Stimulated activated CD8-positive, alpha-beta memory T cell treated with anti-CD3 and anti-CD28 coated beads, Interleukin-7, amount 100 ng/mL, for 4 hours (primary cell): ENCODE results near the gene RAI1.

Experiments
- DNase-seq, 2 donors: peaks; one replicate each; pipeline ENCODE4 v3.0.0-alpha.2; 2020; ENCODE audit warnings: low read depth in 2 of 2

Gene RAI1

GRCh38 chr17:17714879-17715278, 33.6 kb downstream of the RAI1 start:
- DNase-seq: no peak

DNA sequence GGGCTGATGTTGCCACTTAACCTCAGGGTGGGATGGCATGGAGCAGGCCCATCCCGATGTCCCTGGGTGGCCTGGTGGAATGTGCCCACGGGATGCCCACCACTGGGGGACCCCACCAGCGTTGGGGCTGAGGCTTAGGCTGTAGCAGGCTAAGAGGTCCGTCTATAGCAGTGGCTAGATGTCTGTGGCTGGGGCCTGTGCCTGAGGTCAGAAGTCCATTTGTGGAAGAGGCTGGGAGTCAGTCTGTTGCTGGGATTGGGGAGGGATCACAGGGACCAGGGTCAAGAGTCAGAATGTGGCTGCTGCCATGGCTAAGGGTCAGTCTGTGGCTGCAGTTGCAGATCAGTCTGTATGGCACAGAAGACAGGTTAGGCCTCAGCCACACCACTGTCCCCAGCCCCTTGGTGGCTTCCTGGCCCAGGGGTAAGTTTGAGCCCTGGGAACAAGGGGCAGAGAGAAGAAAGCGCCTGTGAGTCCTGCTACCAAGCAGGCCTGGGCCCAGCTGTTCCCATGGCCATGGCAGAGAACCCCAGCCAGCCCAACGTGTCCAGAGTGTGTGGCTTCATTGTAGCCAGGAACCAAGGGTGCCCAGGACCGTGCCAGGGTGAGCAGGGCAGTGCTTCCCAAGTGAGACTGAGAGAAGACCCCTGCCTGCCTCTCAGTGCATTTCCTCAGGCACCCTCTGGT, 35.7 kb downstream of the RAI1 start:
- DNase-seq: no peak

DNA sequence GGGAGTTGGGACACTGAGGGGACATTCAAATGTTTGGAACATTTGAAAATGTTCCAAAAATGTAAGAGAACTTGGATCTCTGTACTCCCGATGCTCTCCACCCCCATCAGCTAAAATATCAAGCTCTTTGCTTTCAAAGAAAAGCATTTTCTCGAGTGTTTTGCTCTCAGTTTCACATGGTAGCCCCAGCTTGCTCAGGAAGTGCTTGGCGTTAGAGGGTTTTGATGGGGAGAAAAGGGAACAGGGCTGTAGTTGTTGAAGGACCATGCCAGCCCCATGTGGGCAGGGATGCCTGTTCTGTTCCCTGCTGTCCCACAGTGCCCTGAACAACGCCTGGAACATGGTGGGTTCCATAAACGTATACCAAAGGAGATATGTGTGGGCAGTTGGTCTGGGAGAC, 37.0 kb downstream of the RAI1 start:
- no peak for DNase-seq

DNA sequence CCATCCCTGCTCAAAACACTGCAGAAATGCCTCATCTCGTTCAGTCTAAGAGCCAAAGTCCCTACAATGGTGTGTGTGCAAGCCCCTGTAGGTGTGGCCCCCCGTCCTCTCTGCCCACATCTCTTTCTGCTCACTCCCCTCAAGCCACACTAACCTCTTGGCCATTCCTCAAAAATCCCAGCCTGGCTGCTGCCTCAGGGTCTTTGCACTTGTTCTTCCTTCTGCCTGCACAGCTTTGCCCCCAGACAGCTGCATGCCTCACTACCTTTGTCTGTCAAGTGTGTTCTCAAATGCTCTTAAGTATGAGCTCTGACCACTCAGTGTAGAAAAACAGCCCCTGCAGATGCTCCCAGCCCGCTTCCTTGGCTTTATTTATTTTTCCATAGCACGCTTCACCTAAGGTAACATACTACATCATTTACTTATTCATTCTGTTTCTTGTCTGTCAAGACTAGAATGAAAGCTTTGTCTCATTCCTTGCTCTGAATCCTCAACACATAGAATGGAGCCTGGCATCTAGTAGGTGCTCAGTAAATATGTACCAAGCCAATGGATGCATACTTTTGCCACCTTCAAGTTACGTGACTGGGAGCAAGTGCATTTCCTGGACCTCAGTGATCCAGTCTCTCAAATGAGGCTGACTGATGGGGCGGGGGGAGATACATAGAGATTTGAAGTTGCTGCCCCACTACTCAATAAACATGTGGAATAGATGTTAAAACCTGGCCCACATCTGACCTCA, 38.1 kb downstream of the RAI1 start:
- DNase-seq: no peak

GRCh38 chr17:17719966-17720543, 38.8 kb downstream of the RAI1 start:
- DNase-seq: no peak

DNA sequence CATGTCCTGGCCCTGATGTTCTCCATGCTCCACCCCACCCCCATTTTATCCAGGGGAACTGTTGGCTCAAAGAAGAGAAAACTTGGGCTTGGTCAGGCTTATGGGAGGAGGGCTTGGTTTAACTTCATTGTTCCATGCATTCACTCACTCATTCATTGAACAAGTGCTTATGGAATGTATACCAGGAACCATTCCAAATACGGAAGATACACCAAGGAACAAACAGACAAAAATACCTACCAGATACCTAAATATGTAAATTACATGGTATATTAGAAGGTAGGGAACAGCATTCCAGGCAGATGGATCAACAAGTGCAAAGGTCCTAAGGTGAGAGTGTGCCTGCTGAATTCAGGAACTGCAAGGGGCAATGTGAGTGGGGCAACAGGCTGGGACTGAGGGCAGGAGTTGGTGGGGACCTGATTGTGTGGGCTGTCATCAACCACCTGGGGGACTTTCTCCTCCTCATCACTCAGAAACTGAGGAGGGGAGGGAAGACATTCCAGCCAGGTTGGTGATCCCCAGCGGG, 39.9 kb downstream of the RAI1 start:
- no peak for DNase-seq

DNA sequence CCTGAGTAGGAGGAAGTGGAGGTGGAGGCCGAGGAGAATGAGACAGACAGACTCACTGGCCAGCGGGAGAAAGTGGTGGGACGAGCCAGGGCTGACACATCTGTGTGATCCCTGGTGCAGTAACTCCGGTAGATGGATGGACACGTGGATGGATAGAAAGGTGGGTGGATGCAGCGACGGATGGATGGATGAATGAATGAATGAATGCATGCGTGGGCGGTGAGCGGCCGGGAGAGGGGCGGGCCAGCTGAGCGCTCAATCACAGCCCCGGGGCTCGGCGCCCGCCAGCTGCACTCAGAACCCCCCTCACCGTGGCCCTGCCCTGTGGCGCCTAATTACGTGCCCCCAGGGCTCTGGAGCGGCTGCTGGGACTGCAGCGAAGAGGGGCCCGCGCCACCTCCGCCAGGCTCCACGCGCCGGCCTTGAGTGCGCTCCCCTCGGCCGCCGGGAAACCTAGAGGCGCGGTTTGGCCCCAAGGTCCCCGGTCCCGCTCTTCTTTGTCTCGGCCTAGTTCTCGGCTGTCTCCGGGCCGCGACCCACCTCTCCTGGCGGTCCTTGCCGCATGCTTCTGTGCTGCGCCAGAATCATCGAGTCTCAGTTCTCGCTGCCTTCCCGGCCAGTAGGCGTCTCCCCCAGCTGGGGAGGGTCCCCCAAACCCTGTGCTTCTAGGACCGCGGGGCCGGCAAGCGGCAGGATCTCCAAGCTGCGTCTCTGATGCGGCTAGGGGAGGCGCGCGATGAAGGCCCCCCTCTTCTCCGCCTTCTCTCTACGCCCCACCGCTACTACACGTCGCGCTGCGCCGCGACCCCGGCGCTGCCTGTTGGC, 41.0 kb downstream of the RAI1 start:
- no peak for DNase-seq

GRCh38 chr17:17722906-17723353, 41.7 kb downstream of the RAI1 start:
- no peak for DNase-seq

DNA sequence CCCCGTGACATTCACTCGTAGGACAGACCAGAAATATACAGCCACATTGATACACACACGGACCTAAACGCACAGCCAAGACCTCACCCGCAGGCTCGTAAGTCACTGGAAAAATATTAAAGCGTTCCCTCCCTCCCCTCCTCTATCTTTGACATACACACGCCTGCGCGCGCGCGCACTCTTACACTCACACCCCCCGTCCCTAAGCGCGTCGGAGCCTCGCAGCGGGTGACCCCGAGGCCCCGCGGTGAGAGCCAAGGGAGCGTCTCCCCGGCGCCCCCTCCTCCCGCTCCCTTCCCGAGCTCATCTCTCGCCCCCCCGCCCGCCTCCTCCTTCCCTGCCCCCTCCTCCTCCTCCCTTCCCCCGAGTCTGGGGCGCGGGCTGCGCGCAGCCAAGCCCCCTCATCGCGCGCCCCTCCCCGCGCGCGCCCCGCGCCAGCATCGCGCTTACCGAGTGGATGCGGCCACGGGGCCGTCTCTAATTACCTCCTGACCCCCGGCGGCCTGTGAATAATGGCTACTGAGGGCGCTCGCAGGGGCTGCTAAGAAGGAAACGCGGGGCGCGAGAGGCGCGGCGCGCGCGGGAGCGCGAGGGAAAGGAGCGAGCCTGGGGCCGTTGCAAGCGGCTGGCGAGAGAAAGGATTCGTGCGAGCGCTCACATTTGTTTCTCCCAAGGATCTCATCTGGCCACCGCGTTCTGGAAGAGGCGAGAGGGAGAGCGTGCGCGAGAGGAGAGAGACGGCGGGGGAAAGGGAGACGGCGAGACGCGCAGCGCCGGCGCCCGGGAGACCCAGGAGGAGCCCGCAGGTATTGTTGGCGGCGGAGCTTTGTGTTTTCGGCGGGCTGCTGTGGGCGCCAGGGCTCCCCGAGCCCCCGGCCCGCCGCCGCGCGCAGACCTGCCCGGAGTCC, 42.4 kb downstream of the RAI1 start:
- DNase-seq: peak in 1 of 2 donors; percentile 26

GRCh38 chr17:17724307-17725010, 43.2 kb downstream of the RAI1 start:
- no peak for DNase-seq

DNA sequence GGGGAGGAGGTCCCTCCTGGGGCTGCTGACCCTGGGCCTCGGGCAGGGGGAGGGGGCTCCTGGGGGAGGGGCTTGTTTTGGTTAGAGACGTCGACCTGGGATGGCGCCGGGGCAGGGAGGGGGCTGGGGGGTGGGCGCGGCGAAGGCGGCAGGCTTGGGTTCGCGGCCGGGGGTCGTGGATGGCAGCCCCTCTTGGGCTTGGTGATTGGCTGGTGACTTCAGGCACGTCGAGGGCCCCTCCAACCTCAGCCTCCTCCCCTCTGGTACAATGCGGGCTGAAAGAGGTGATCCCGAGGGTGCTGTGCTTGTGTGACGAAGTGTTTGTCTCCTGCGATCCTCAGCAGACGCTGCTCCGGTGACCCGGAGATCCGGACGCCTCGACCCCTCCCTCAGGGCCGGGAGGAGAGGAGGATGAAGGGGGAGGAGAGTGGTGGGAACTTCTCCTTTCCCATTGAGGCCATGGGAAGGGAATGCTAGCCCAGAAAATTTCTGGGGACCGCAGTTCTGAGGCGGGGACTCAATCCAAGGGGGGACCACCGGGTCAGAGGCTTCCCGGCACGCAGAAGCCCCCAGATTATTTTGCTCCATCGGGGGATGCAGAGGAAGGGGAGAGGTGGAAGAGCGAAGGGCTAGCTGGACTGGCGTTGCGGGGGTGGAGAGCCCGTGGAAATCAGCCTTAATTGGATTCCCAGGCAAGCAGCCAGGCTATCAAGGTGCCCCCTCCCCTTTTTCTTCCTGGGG, 43.9 kb downstream of the RAI1 start:
- no peak for DNase-seq

DNA sequence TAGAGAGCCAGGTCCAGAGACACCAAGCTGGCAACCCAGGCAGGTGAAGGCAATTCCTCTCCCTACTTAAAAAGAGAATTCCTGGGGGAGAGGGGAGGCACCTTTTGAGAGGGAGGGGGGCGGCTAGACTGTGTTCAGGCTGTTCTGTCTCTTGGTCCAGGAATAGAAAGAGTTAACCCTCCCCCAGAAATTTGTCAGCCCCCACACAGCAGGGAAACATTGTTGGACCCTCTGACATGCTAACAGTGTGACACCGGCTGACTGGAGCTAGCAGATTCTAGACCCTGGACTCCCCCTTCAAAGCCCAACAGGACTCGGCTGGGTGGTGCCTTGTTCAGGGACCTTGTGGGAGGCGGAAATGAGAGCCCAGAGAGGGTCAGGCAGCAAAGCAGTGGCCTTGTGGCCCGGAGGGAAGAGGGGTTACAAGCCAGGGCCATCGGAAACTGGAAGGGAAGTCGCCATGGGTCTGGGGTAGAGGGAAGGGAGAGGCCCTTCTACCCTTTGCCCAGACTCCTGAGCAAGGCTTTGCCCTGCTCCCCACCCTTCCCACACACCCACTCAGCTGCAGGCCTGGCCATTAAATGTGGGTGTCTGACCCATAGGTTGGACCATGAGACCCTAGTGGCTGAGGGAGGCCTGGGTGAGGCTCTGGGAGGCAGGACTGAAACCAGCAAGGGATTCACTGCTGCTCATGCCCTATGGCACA, 44.6 kb downstream of the RAI1 start:
- no peak for DNase-seq

DNA sequence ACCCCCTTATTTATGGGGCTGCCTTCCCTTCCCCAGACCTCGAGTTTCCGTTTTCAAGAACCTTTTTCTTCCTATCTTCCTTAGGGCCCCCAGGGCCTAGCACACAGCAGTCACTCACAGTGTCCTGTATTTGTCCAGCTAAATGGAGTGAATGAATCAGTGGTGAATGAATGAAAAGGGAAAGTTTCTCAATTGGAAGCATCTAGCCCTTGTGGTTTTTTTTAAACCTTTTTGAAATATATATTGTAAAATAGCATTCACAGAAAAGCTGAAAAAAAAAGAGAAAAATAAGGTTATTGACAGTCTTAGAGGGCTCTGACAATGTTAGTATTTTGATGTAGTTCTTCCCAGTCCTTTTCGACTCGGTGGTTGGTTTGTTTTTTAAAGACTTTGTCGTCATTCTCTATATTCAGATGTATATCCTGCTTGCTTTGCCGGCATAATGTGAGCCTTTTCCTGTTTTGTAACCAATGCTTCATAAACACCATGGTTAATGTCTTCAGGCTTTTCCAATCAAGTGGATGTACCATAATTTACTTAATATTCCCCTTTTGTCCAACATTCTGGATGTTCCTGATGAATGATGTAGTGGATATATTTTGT, 45.3 kb downstream of the RAI1 start:
- no peak for DNase-seq

GRCh38 chr17:17727111-17727659, 45.9 kb downstream of the RAI1 start:
- DNase-seq: no peak

DNA sequence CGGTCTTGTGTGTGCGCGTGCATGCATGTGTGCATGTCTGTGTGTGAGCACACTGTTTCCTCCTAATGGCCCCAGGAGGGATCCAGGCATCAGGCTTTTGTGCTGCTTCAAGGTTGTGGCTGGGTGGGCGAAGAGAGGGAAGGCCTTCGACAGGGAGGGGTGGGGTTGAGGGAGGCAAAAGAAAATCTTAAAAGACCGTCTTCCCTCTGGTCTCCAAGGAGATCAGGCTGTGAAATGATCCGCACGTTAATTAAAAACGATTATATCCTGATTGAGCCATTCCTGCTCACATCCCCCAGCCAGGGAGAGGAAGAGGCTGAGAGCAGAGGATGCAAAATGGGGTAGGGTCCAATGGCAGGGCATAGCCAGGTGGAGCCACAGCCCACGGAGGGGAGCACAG, 46.9 kb downstream of the RAI1 start:
- DNase-seq: no peak

DNA sequence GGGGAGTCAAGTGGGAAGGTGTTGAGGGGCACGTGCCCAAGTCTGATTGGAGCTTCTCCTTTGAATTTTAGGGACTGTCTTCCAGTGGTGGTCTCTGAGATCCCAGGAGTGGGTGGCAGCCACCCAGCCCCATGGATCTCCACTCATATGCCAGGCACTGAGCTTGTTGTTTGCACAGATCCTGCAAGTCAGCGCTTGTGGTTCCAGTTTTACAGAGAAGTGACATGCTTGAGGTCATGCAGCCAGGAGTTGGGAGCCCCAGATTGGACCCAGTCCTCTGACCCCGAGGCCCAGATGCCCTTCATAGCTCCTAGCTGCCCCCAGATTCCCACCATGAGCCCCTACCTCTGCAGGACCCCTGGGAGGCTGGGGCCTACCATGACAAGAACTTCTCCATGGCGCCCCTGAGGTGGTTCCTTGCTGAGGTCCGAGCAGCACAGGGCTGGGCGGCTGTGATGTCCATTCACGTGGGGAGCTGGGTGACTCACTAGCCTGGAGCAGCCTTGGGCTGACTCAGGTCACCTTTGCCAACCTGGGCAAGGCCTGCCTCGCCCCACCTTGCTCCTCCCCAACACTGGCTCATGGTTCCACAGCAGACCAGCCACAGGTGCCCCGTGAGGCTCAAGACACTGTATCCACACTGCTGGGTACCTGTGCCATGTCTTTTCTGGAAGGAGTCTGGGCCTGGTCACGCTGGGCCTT, 47.4 kb downstream of the RAI1 start:
- DNase-seq: no peak

DNA sequence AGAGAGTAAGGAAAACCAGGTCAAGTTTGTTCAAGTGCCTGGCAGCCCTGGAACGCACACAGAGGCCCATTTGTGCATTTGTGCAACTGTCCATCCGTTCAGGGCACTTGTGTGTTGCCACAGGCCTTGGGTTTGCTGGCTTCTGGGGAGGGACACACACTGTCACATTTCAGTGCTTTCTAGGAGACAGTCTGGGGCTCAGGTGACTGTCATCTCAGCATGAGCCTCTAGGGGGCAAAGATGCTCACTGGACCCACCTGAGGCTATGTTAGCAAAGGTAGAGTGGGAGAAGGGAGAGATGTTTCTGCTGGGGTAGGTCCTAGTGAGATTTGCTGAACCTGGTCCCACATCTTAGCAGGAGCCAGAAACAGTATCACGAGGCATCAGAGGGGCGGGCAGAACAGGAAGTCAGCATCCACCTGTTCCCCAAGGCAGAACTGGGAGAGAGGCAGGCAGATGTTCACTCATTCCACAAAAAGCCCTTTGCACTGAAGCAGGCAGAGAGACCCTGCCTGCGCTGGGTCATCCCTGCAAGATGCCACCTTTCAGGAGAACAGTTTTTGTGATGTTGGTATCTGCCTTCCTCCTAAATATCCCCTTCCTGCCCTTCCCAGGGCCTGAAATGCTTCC, 48.5 kb downstream of the RAI1 start:
- DNase-seq: peak; percentile 35 to 38
